H9 (cell line): ENCODE results near the gene IL16. TPM values are rescaled to one million over a fixed set of nuclear protein-coding genes. Genes with fewer than 3 reads are reported as not detected.

Experiments used
- DNase-seq: peaks from one replicate; pipeline ENCODE4 v3.0.0-alpha.2; 2017
- H2AFZ ChIP-seq: one replicate; pipeline ENCODE4 v1.6.1; 2013; ENCODE audit warnings: mild to moderate bottlenecking, low read length, control low read depth, moderate library complexity
- H2AK5ac ChIP-seq: 2 replicates; pipeline ENCODE4 v1.6.1; 2013; ENCODE audit warnings: low read length, control low read depth, mixed read lengths; ENCODE audit not compliant: insufficient read length
- H2BK120ac ChIP-seq: one replicate; pipeline ENCODE4 v1.6.1; 2013; ENCODE audit warnings: low read depth, mild to moderate bottlenecking, low read length, control low read depth, inconsistent platforms; ENCODE audit not compliant: poor library complexity, severe bottlenecking
- H2BK12ac ChIP-seq: 2 replicates; pipeline ENCODE4 v1.6.1; 2013; ENCODE audit warnings: low read length, control low read depth, mixed read lengths, low read depth; ENCODE audit not compliant: insufficient read length
- H2BK15ac ChIP-seq: 2 replicates; pipeline ENCODE4 v1.6.1; 2013; ENCODE audit warnings: low read depth, low read length, control low read depth
- H2BK20ac ChIP-seq: one replicate; pipeline ENCODE4 v1.6.1; 2013; ENCODE audit warnings: low read depth, mild to moderate bottlenecking, low read length, control low read depth, inconsistent platforms; ENCODE audit not compliant: poor library complexity, severe bottlenecking
- H2BK5ac ChIP-seq: 2 replicates; pipeline ENCODE4 v1.6.1; 2013; ENCODE audit warnings: low read length, control low read depth, mixed read lengths; ENCODE audit not compliant: insufficient read length
- H3K14ac ChIP-seq: 2 replicates; pipeline ENCODE4 v1.6.1; 2013; ENCODE audit warnings: low read length, control low read depth; ENCODE audit not compliant: insufficient read depth
- H3K18ac ChIP-seq: 2 replicates; pipeline ENCODE4 v1.6.1; 2013; ENCODE audit warnings: low read depth, mild to moderate bottlenecking, mixed read lengths, low read length, control low read depth; ENCODE audit not compliant: insufficient read length
- H3K23ac ChIP-seq: 2 replicates; pipeline ENCODE4 v1.6.1; 2013; ENCODE audit warnings: low read length, control low read depth, mixed read lengths, low read depth; ENCODE audit not compliant: insufficient read length
- H3K23me2 ChIP-seq: 2 replicates; pipeline ENCODE4 v1.6.1; 2013; ENCODE audit warnings: low read depth, mild to moderate bottlenecking, mixed read lengths, low read length, control low read depth; ENCODE audit not compliant: insufficient read length, poor library complexity, severe bottlenecking
- H3K27ac ChIP-seq: 2 replicates; pipeline ENCODE4 v1.5.1; 2013; ENCODE audit warnings: low read length, control low read depth, mixed read lengths, low read depth; ENCODE audit not compliant: insufficient read length
- H3K27me3 ChIP-seq: 2 replicates; pipeline ENCODE4 v1.6.1; 2013; ENCODE audit warnings: low read length, control low read depth, inconsistent platforms; ENCODE audit not compliant: insufficient read depth
- H3K4ac ChIP-seq: 2 replicates; pipeline ENCODE4 v1.6.1; 2013; ENCODE audit warnings: low read depth, mild to moderate bottlenecking, control low read depth, inconsistent platforms, low read length, moderate library complexity
- H3K4me1 ChIP-seq: 2 replicates; pipeline ENCODE4 v1.6.1; 2013; ENCODE audit warnings: low read length, control low read depth, inconsistent platforms; ENCODE audit not compliant: insufficient read depth
- H3K4me2 ChIP-seq: 2 replicates; pipeline ENCODE4 v1.6.1; 2013; ENCODE audit warnings: low read length, control low read depth, mixed read lengths; ENCODE audit not compliant: insufficient read length, insufficient read depth
- H3K56ac ChIP-seq: 2 replicates; pipeline ENCODE4 v1.6.1; 2013; ENCODE audit warnings: low read depth, mild to moderate bottlenecking, mixed read lengths, low read length, control low read depth; ENCODE audit not compliant: insufficient read length
- H3K79me1 ChIP-seq: 2 replicates; pipeline ENCODE4 v1.6.1; 2013; ENCODE audit warnings: low read depth, mild to moderate bottlenecking, moderate library complexity, low read length, control low read depth, inconsistent platforms; ENCODE audit not compliant: insufficient read depth, poor library complexity, severe bottlenecking
- H3K79me2 ChIP-seq: 2 replicates; pipeline ENCODE4 v1.6.1; 2013; ENCODE audit warnings: low read length, control low read depth, inconsistent platforms; ENCODE audit not compliant: insufficient read depth
- H3K9ac ChIP-seq: 2 replicates; pipeline ENCODE4 v1.6.1; 2013; ENCODE audit warnings: low read length, control low read depth, mixed read lengths; ENCODE audit not compliant: insufficient read length; ENCODE audit errors: extremely low read depth
- H3K9me3 ChIP-seq: one replicate; pipeline ENCODE4 v1.6.1; 2013; ENCODE audit warnings: low read depth, low read length, inconsistent platforms; ENCODE audit not compliant: control insufficient read depth
- H3T11ph ChIP-seq: one replicate; pipeline ENCODE4 v1.6.1; 2013; ENCODE audit warnings: mild to moderate bottlenecking, low read length, control low read depth, inconsistent platforms
- H4K20me1 ChIP-seq: one replicate; pipeline ENCODE4 v1.6.1; 2013; ENCODE audit not compliant: control insufficient read depth, insufficient read length, insufficient read depth
- H4K5ac ChIP-seq: 2 replicates; pipeline ENCODE4 v1.6.1; 2013; ENCODE audit warnings: low read depth, mild to moderate bottlenecking, mixed read lengths, low read length, control low read depth; ENCODE audit not compliant: insufficient read length
- H4K8ac ChIP-seq: replicated peaks from 2 replicates; pipeline ENCODE4 v1.6.1; 2013; ENCODE audit warnings: low read length, control low read depth, mixed read lengths, low read depth; ENCODE audit not compliant: insufficient read length
- H4K91ac ChIP-seq: 2 replicates; pipeline ENCODE4 v1.6.1; 2013; ENCODE audit warnings: low read depth, mild to moderate bottlenecking, moderate library complexity, mixed read lengths, low read length, control low read depth; ENCODE audit not compliant: insufficient read length
- H3K27ac Mint-ChIP-seq, 3 experiments: 2 replicates in 2 of 3; 3 replicates in 1 of 3; pipeline ENCODE4 v1.8.0; 2020 to 2021; ENCODE audit warnings: mixed read lengths in 3 of 3, mild to moderate bottlenecking in 1 of 3, moderate library complexity in 1 of 3
- H3K27me3 Mint-ChIP-seq: 2 replicates; pipeline ENCODE4 v1.8.0; 2021; ENCODE audit warnings: low read depth, mild to moderate bottlenecking, moderate library complexity, mixed read lengths
- H3K36me3 Mint-ChIP-seq, 3 experiments: 2 replicates in 2 of 3; 3 replicates in 1 of 3; pipeline ENCODE4 v1.8.0; 2020 to 2021; ENCODE audit warnings: low read depth in 3 of 3, mixed read lengths in 3 of 3; ENCODE audit not compliant: insufficient read depth in 1 of 3
- H3K4me1 Mint-ChIP-seq, 2 experiments: 2 replicates each; pipeline ENCODE4 v1.8.0; 2020; ENCODE audit warnings: mixed read lengths in 2 of 2
- H3K4me3 Mint-ChIP-seq, 2 experiments: 2 replicates in 1 of 2; 3 replicates in 1 of 2; pipeline ENCODE4 v1.8.0; 2020 to 2021; ENCODE audit warnings: mild to moderate bottlenecking in 2 of 2, mixed read lengths in 2 of 2, moderate library complexity in 1 of 2
- H3K9me3 Mint-ChIP-seq, 2 experiments: 2 replicates in 1 of 2; 3 replicates in 1 of 2; pipeline ENCODE4 v1.8.0; 2020; ENCODE audit warnings: mild to moderate bottlenecking in 2 of 2, mixed read lengths in 2 of 2, moderate library complexity in 1 of 2
- CTCF ChIP-seq: fragments of 200-600 bp; sonication (generic); conservative IDR thresholded peaks from 3 replicates; pipeline ENCODE4 v1.8.0; 2021; ENCODE audit warnings: antibody characterized with exemption, mild to moderate bottlenecking
- total RNA-seq: library from RNA; stranded (reverse); gene quantifications from 2 replicates; pipeline ENCODE4 v1.2.1, GENCODE V29; 2021

Gene IL16
- total RNA-seq, 1 experiment from 2014 or later = 0.28 TPM

GRCh38 chr15:81171286-81171685 is 25.4 kb upstream of the IL16 start:
- no peak overlapping the region for H3K4ac ChIP-seq
- no peak overlapping the region for H4K5ac ChIP-seq
- H3K56ac ChIP-seq = no peak overlapping the region
- no peak overlapping the region for H2BK5ac ChIP-seq
- H4K20me1 ChIP-seq = peaks cover 2% of the 10 kb centered on the region
- H3K27ac ChIP-seq = no peak overlapping the region
- H3K4me1 ChIP-seq = no peaks in the 10 kb centered on the region
- no peak overlapping the region for H3K9ac ChIP-seq
- H2AFZ ChIP-seq = no peak overlapping the region
- no peak overlapping the region for H3K14ac ChIP-seq
- H2AK5ac ChIP-seq = no peak overlapping the region
- no peak overlapping the region for H3K4me2 ChIP-seq
- no peak overlapping the region for H4K8ac ChIP-seq
- Mint-ChIP-seq H3K27ac (no peak overlapping the region), H3K36me3 (no peaks in the 10 kb centered on the region), H3K9me3 (no peaks in the 10 kb centered on the region), H3K27me3 (peaks cover 22% of the 10 kb centered on the region), H3K4me3 (no peak overlapping the region), H3K4me1 (no peaks in the 10 kb centered on the region)
- no peak overlapping the region for H2BK15ac ChIP-seq
- no peaks in the 10 kb centered on the region for H3K79me2 ChIP-seq
- no peak overlapping the region for H2BK12ac ChIP-seq
- no peak overlapping the region for H3K18ac ChIP-seq
- H3K27me3 ChIP-seq = no peaks in the 10 kb centered on the region
- H3K79me1 ChIP-seq = no peaks in the 10 kb centered on the region
- H3K9me3 ChIP-seq = no peaks in the 10 kb centered on the region
- no peak for DNase-seq
- H3T11ph ChIP-seq = no peak overlapping the region
- no peak for TF ChIP-seq CTCF
- H3K23ac ChIP-seq = no peak overlapping the region
- H2BK120ac ChIP-seq = no peak overlapping the region
- H2BK20ac ChIP-seq = no peak overlapping the region
- H4K91ac ChIP-seq = no peak overlapping the region
- H3K23me2 ChIP-seq = no peaks in the 10 kb centered on the region
